GM15510 (cell line): ENCODE data around the gene SLC22A3.

ENCODE experiments used
- POLR2A ChIP-seq: IDR thresholded peaks from 3 replicates; pipeline ENCODE4 v1.6.1; 2011; ENCODE audit warnings: borderline replicate concordance; ENCODE audit not compliant: insufficient read length; ENCODE audit errors: extremely low read depth

SLC22A3 gene

GRCh38 chr6:160378882-160379281 lies 30.7 kb downstream of the SLC22A3 start:
- no peak for TF ChIP-seq POLR2A

- no peak for TF ChIP-seq POLR2A
Observed at GRCh38 chr6:160379466-160379865, 31.3 kb downstream of the SLC22A3 start.

- TF ChIP-seq POLR2A: no peak
Observed at GRCh38 chr6:160382946-160383345, 34.8 kb downstream of the SLC22A3 start.

- TF ChIP-seq POLR2A: no peak
Observed at GRCh38 chr6:160386869-160387530, 38.8 kb downstream of the SLC22A3 start.

- TF ChIP-seq POLR2A: no peak
Observed at GRCh38 chr6:160387916-160388643, 39.9 kb downstream of the SLC22A3 start.

- no peak for TF ChIP-seq POLR2A
Observed at GRCh38 chr6:160388922-160389321, 40.7 kb downstream of the SLC22A3 start.

- no peak for TF ChIP-seq POLR2A
Observed at GRCh38 chr6:160391419-160392116, 43.4 kb downstream of the SLC22A3 start.

- TF ChIP-seq POLR2A: no peak
Observed at GRCh38 chr6:160393891-160394653, 45.9 kb downstream of the SLC22A3 start.

- TF ChIP-seq POLR2A: no peak
Observed at GRCh38 chr6:160394654-160395035, 46.5 kb downstream of the SLC22A3 start.

GRCh38 chr6:160395187-160395586 lies 47.0 kb downstream of the SLC22A3 start:
- TF ChIP-seq POLR2A: no peak

GRCh38 chr6:160396292-160396691 lies 48.1 kb downstream of the SLC22A3 start:
- TF ChIP-seq POLR2A: no peak

- TF ChIP-seq POLR2A: no peak
Observed at GRCh38 chr6:160398674-160399271, 50.6 kb downstream of the SLC22A3 start.

- TF ChIP-seq POLR2A: no peak
Observed at GRCh38 chr6:160400446-160400845, 52.3 kb downstream of the SLC22A3 start.

- TF ChIP-seq POLR2A: no peak
Observed at GRCh38 chr6:160408528-160408927, 60.4 kb downstream of the SLC22A3 start.
